H4 (cell line): ENCODE data around the gene CLCF1. TPM values are rescaled to one million over a fixed set of nuclear protein-coding genes. Genes with fewer than 3 reads are reported as not detected.

Experiments
- DNase-seq: peaks from one replicate; pipeline ENCODE4 v3.0.0-alpha.2; 2015; ENCODE audit warnings: low spot score
- total RNA-seq: library from RNA; depleted of rRNA; stranded (reverse); fragments of >200 nt; shearing (Covaris generic); gene quantifications from 2 replicates; pipeline ENCODE4 v1.2.3, GENCODE V29; 2014

The CLCF1 gene
- total RNA-seq, 1 experiment from 2014 or later, result 8.3 TPM

GRCh38 chr11:67356387-67356863 lies 17.0 kb downstream of the CLCF1 start:
- DNase-seq, result no peak

GRCh38 chr11:67355794-67356386 lies 17.5 kb downstream of the CLCF1 start:
- DNase-seq, result no peak

- DNase-seq, result no peak
These were observed 18.2 kb downstream of the CLCF1 start for GRCh38 chr11:67355023-67355793.

- peak; percentile 93 for DNase-seq
These were observed 19.0 kb downstream of the CLCF1 start for GRCh38 chr11:67354075-67355022.

- DNase-seq, result peak; percentile 92
These were observed 19.9 kb downstream of the CLCF1 start, which contains the start of gene POLD4 for GRCh38 chr11:67353317-67354074. TSS of gene POLD4 (minus strand) at chr11:67353546. CDS start at chr11:67353399, 147 bp downstream.

GRCh38 chr11:67352546-67353316 lies 20.7 kb downstream of the CLCF1 start:
- no peak for DNase-seq

GRCh38 chr11:67351275-67352005 lies 22.0 kb downstream of the CLCF1 start:
- DNase-seq, result peak; percentile 75

- DNase-seq, result no peak
These were observed 23.4 kb downstream of the CLCF1 start for GRCh38 chr11:67349928-67350465.

GRCh38 chr11:67349457-67349856 lies 23.9 kb downstream of the CLCF1 start:
- DNase-seq, result no peak

- no peak for DNase-seq
These were observed 24.4 kb downstream of the CLCF1 start for GRCh38 chr11:67349036-67349435.

- DNase-seq, result no peak
These were observed 25.2 kb downstream of the CLCF1 start for GRCh38 chr11:67347964-67348749.

GRCh38 chr11:67345920-67346819 lies 27.2 kb downstream of the CLCF1 start:
- DNase-seq, result peak; percentile 59

- no peak for DNase-seq
These were observed 28.0 kb downstream of the CLCF1 start for GRCh38 chr11:67345247-67345919.

- DNase-seq, result no peak
These were observed 29.1 kb downstream of the CLCF1 start for GRCh38 chr11:67344264-67344663.

- no peak for DNase-seq
These were observed 36.1 kb downstream of the CLCF1 start for GRCh38 chr11:67337257-67337656.

- no peak for DNase-seq
These were observed 41.2 kb downstream of the CLCF1 start for GRCh38 chr11:67332081-67332691.

GRCh38 chr11:67323526-67323925 lies 49.9 kb downstream of the CLCF1 start:
- DNase-seq, result no peak
